ENCODE results near the gene RNF208.

Gene RNF208

GRCh38 chr9:137195525-137196220, 26.4 kb downstream of the RNF208 start (continued):
- no peak for TF ChIP-seq ZSCAN4 (tag by site-specific recombination; IDR thresholded peaks at IDR 0.05)
- TF ChIP-seq PRDM10 (tag by site-specific recombination; IDR thresholded peaks at IDR 0.05), result no peak
- TF ChIP-seq ZFP69B (tag by site-specific recombination; IDR thresholded peaks at IDR 0.05), result no peak
- TF ChIP-seq ZNF707 (tag by site-specific recombination; IDR thresholded peaks at IDR 0.05), result no peak
- no peak for TF ChIP-seq ZNF664 (tag by site-specific recombination; IDR thresholded peaks at IDR 0.05)
- TF ChIP-seq MYNN (tag by site-specific recombination; IDR thresholded peaks at IDR 0.05; ENCODE audit: borderline replicate concordance), result no peak
- no peak for TF ChIP-seq ZNF433 (tag by site-specific recombination; IDR thresholded peaks at IDR 0.05; ENCODE audit: low read depth)
- no peak for TF ChIP-seq ZNF776 (tag by site-specific recombination; IDR thresholded peaks at IDR 0.05; ENCODE audit: borderline replicate concordance)
- peak; percentile 35; the same call in 1 of the 2 replicates for TF ChIP-seq ZNF366 (tag by site-specific recombination; conservative IDR thresholded peaks at IDR 0.05)
- TF ChIP-seq ZNF354C (tag by site-specific recombination; IDR thresholded peaks at IDR 0.05; ENCODE audit: borderline replicate concordance, low read depth), result no peak
- no peak for TF ChIP-seq TRIM28 (IDR thresholded peaks at IDR 0.05; ENCODE audit: borderline replicate concordance, low read length)
- TF ChIP-seq ZSCAN16 (tag by site-specific recombination; IDR thresholded peaks at IDR 0.05), result no peak
- TF ChIP-seq ZBTB17 (tag by site-specific recombination; IDR thresholded peaks at IDR 0.05), result no peak
- TF ChIP-seq ZNF600 (tag by site-specific recombination; IDR thresholded peaks at IDR 0.05), result no peak
- TF ChIP-seq ZNF121 (tag by site-specific recombination; IDR thresholded peaks at IDR 0.05), result no peak
- TF ChIP-seq ZNF169 (tag by site-specific recombination; IDR thresholded peaks at IDR 0.05), result no peak
- TF ChIP-seq ZNF362 (tag by site-specific recombination; IDR thresholded peaks at IDR 0.05), result no peak
- no peak for TF ChIP-seq ZNF10 (tag by site-specific recombination; IDR thresholded peaks at IDR 0.05)
- TF ChIP-seq ZNF202 (tag by site-specific recombination; IDR thresholded peaks at IDR 0.05; ENCODE audit: borderline replicate concordance), result no peak
- TF ChIP-seq KLF17 (tag by site-specific recombination; IDR thresholded peaks at IDR 0.05), result peak; percentile 46; the same call in 1 of the 2 replicates
- TF ChIP-seq ZNF529 (tag by site-specific recombination; IDR thresholded peaks at IDR 0.05; ENCODE audit: insufficient replicate concordance), result no peak
- TF ChIP-seq KLF8 (tag by site-specific recombination; IDR thresholded peaks at IDR 0.05), result peak; percentile 59; the same call in 1 of the 2 replicates
- no peak for TF ChIP-seq ZXDB (tag by site-specific recombination; IDR thresholded peaks at IDR 0.05)
- no peak for TF ChIP-seq ZNF155 (tag by site-specific recombination; IDR thresholded peaks at IDR 0.05)
- no peak for TF ChIP-seq ZNF280C (tag by site-specific recombination; IDR thresholded peaks at IDR 0.05)
- TF ChIP-seq SCRT2 (tag by site-specific recombination; IDR thresholded peaks at IDR 0.05), result peak; percentile 74
- TF ChIP-seq KLF7 (tag by site-specific recombination; IDR thresholded peaks at IDR 0.05; ENCODE audit: borderline replicate concordance), result peak; percentile 51; the same call in 1 of the 2 replicates
- TF ChIP-seq MZF1 (tag by site-specific recombination; IDR thresholded peaks at IDR 0.05; ENCODE audit: borderline replicate concordance), result no peak
- peak; percentile 45 for TF ChIP-seq GLIS1 (tag by site-specific recombination; IDR thresholded peaks at IDR 0.05)
- TF ChIP-seq ZNF37A (tag by site-specific recombination; IDR thresholded peaks at IDR 0.05), result no peak
- no peak for TF ChIP-seq ZSCAN18 (tag by site-specific recombination; IDR thresholded peaks at IDR 0.05)

All from HEK293 (cell line).